Gastrocnemius medialis (tissue), 4 donors: ENCODE results near the gene CYB5RL.

Source experiments
- POLR2A ChIP-seq, 2 donors: fragments of 450-650 bp; IDR thresholded peaks; one replicate each; pipeline ENCODE4 v1.6.1; 2017; ENCODE audit warnings: antibody characterized with exemption in 2 of 2, mild to moderate bottlenecking in 2 of 2, moderate library complexity in 2 of 2
- TF ChIP-seq, protein P1 (sequence below), 5 experiments: fragments of 450-650 bp in 3 of 5; fragments of 200-600 bp in 2 of 5; sonication (generic) in 2 of 5; IDR thresholded peaks in 4 of 5; conservative IDR thresholded peaks in 1 of 5; 1 replicate in 4 of 5; 2 replicates in 1 of 5; pipeline ENCODE4 v1.5.1; 2016 to 2019; ENCODE audit warnings: antibody characterized with exemption in 5 of 5, mild to moderate bottlenecking in 3 of 5, moderate library complexity in 3 of 5

DNA sequence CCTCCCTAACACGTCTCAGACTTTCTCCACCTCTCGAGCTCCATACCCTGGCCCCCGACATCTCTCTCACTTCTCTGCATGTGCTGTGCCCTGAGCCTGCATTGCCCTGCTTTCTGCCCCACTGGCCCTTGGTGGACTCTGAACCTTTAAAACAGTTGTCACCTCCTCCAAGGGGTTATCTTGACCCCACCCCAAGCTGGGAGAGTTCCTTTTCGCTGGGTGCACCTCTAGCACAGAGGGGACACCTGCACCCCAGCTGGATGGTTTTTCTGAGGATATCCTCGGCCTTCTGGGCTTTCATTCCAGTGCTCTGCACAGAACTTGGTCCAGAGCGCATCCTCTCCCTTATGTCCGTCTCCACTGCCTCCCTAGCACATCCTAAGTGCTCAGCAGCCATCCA lies 42.8 kb downstream of the CYB5RL start:
- TF ChIP-seq, protein P1, sequence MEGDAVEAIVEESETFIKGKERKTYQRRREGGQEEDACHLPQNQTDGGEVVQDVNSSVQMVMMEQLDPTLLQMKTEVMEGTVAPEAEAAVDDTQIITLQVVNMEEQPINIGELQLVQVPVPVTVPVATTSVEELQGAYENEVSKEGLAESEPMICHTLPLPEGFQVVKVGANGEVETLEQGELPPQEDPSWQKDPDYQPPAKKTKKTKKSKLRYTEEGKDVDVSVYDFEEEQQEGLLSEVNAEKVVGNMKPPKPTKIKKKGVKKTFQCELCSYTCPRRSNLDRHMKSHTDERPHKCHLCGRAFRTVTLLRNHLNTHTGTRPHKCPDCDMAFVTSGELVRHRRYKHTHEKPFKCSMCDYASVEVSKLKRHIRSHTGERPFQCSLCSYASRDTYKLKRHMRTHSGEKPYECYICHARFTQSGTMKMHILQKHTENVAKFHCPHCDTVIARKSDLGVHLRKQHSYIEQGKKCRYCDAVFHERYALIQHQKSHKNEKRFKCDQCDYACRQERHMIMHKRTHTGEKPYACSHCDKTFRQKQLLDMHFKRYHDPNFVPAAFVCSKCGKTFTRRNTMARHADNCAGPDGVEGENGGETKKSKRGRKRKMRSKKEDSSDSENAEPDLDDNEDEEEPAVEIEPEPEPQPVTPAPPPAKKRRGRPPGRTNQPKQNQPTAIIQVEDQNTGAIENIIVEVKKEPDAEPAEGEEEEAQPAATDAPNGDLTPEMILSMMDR (IDR thresholded peaks at IDR 0.05 in 4 of 5, conservative IDR thresholded peaks at IDR 0.05 in 1 of 5) = no peak
- no peak for TF ChIP-seq POLR2A (IDR thresholded peaks at IDR 0.05)
